PC-9 (cell line): ENCODE data around the gene USP43. TPM values are rescaled to one million over a fixed set of nuclear protein-coding genes. Genes with fewer than 3 reads are reported as not detected.

ENCODE experiments used
- BruUV-seq: library from RNA; stranded (reverse); fragments of 400-500 nt; replicated peaks from 2 replicates; lab custom pipeline; 2021; lab: Mats Ljungman, UMichigan
- CTCF ChIA-PET: fragments of 300-600 bp; sonication (Branson Sonifier 250); formaldehyde crosslinking; loops from one replicate; lab custom pipeline; 2022; ENCODE audit warnings: antibody characterized with exemption; lab: Charles Lee
- POLR2A ChIA-PET: fragments of 300-600 bp; sonication (Branson Sonifier 250); formaldehyde crosslinking; loops from one replicate; lab custom pipeline; 2022; ENCODE audit warnings: antibody characterized with exemption; ENCODE audit not compliant: unreplicated experiment; lab: Charles Lee
- DNase-seq, 2 experiments: peaks; one replicate each; pipeline versions ENCODE4 v3.0.0 to v3.0.0-alpha.2; 2015 to 2022; ENCODE audit warnings: mixed read lengths in 1 of 2
- H2AFZ ChIP-seq: fragments of 200-600 bp; sonication (generic); 2 replicates; pipeline ENCODE4 v1.8.1; 2017; ENCODE audit warnings: antibody characterized with exemption
- H3F3A ChIP-seq: fragments of 200-600 bp; sonication (generic); 2 replicates; pipeline ENCODE4 v1.8.1; 2017; ENCODE audit warnings: antibody characterized with exemption, mild to moderate bottlenecking, low read depth; ENCODE audit not compliant: insufficient read depth
- H3K27ac ChIP-seq: fragments of 200-600 bp; sonication (generic); 2 replicates; pipeline ENCODE4 v1.6.1; 2016; ENCODE audit warnings: mixed run types
- H3K27me3 ChIP-seq: fragments of 200-600 bp; sonication (generic); 2 replicates; pipeline ENCODE4 v1.6.1; 2016; ENCODE audit warnings: low read depth, mixed run types; ENCODE audit not compliant: insufficient read depth
- H3K36me3 ChIP-seq: fragments of 200-600 bp; sonication (generic); 2 replicates; pipeline ENCODE4 v1.6.1; 2016; ENCODE audit warnings: low read depth, mixed run types
- H3K4me1 ChIP-seq: fragments of 200-600 bp; sonication (generic); replicated peaks from 2 replicates; pipeline ENCODE4 v1.6.1; 2016; ENCODE audit warnings: mixed run types; ENCODE audit not compliant: insufficient read depth
- H3K4me2 ChIP-seq: fragments of 200-600 bp; sonication (generic); 2 replicates; pipeline ENCODE4 v1.6.1; 2017; ENCODE audit warnings: mixed run types
- H3K4me3 ChIP-seq: fragments of 200-600 bp; sonication (generic); 2 replicates; pipeline ENCODE4 v1.6.1; 2016; ENCODE audit warnings: mixed run types
- H3K79me2 ChIP-seq: fragments of 200-600 bp; sonication (generic); 2 replicates; pipeline ENCODE4 v1.6.1; 2017; ENCODE audit warnings: low read depth, mixed run types
- H3K9me2 ChIP-seq: fragments of 200-600 bp; sonication (generic); 2 replicates; pipeline ENCODE4 v1.8.1; 2017; ENCODE audit warnings: mild to moderate bottlenecking; ENCODE audit not compliant: insufficient read depth
- H3K9me3 ChIP-seq: fragments of 200-600 bp; sonication (generic); 2 replicates; pipeline ENCODE4 v1.8.1; 2016; ENCODE audit warnings: low read depth; ENCODE audit not compliant: insufficient read depth
- H4K20me1 ChIP-seq: fragments of 200-600 bp; sonication (generic); 2 replicates; pipeline ENCODE4 v1.8.1; 2017; ENCODE audit not compliant: insufficient read depth
- EZH2 ChIP-seq: fragments of 200-600 bp; sonication (generic); IDR thresholded peaks from 2 replicates; pipeline ENCODE4 v1.8.0; 2017; ENCODE audit warnings: antibody characterized with exemption, low read depth
- intact Hi-C: fragments of 100-400 bp; cut with micrococcal nuclease; formaldehyde crosslinking; loops from one replicate; pipeline ENCODE4 v1.10.0; 2022; ENCODE audit not compliant: unreplicated experiment
- total RNA-seq: library from RNA; stranded (reverse); gene quantifications from 2 replicates; pipeline ENCODE4 v1.2.3, GENCODE V29; 2021
- TF ChIP-seq, protein P1 (sequence below): fragments of 200-600 bp; sonication (generic); conservative IDR thresholded peaks from 2 replicates; pipeline ENCODE4 v1.6.1; 2017; ENCODE audit warnings: mixed run types, antibody characterized with exemption, mild to moderate bottlenecking, moderate library complexity

The USP43 gene
- total RNA-seq, 1 experiment from 2014 or later: 16.0 TPM

DNA sequence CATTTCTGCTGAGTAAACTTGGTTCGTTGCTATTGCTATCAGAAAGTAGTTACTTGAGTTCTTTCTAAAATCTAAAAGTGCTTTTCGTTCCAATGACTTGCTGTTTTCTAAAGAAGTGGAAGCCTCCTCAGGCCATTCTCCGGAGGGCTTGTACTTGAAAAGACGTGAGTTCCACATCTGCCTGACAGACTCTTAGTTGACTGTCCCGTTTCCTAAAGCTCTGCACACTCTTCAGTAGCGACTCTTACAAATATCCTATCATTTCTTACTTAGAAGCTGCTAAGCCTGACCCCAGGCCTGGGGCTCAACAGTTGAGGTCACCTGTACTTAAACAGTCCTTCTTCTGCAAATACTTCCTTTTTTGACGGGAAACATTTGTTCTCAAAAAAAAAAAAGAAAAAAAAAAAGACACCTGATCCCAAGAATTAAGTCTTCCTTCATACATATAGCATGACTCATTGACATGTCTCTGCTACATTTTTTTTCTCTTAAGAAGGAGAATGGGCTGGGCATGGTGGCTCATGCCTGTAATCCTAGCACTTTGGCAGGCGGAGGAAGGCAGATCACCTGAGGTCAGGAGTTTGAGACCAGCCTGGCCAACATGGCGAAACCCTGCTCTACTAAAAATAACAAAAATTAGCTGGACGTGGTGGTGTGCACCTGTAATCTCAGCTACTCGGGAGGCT, 84.6 kb downstream of the USP43 start:
- no peaks in the 10 kb centered on the region for H3K79me2 ChIP-seq
- H4K20me1 ChIP-seq: no peaks in the 10 kb centered on the region
- no peak overlapping the region for H3K4me2 ChIP-seq
- no TSS peak for BruUV-seq
- H3K4me1 ChIP-seq: peaks cover 6% of the 10 kb centered on the region
- no peak overlapping the region for H3K4me3 ChIP-seq
- no peaks in the 10 kb centered on the region for H3K27me3 ChIP-seq
- DNase-seq: peak; percentile 55 to 74
- no peaks in the 10 kb centered on the region for H3K9me3 ChIP-seq
- intact Hi-C loops: loop anchor here (1.0 to 10.0 kb wide), 5 partner anchors 85 to 885 kb away; partner anchors contain the start of gene USP43
- H2AFZ ChIP-seq: no peak overlapping the region
- H3F3A ChIP-seq: no peaks in the 10 kb centered on the region
- ChIA-PET CTCF (interaction anchor here (0.6 to 1.6 kb wide), 5 partner anchors 39 to 212 kb away, joined by 3 to 5 read pairs (median 3); no protein-coding TSS in a partner anchor), POLR2A (no interaction called here)
- peak overlapping the region; percentile 43; the same call in 1 of the 2 replicates for H3K27ac ChIP-seq
- H3K9me2 ChIP-seq: no peaks in the 10 kb centered on the region
- no peak for TF ChIP-seq EZH2
- TF ChIP-seq, protein P1, sequence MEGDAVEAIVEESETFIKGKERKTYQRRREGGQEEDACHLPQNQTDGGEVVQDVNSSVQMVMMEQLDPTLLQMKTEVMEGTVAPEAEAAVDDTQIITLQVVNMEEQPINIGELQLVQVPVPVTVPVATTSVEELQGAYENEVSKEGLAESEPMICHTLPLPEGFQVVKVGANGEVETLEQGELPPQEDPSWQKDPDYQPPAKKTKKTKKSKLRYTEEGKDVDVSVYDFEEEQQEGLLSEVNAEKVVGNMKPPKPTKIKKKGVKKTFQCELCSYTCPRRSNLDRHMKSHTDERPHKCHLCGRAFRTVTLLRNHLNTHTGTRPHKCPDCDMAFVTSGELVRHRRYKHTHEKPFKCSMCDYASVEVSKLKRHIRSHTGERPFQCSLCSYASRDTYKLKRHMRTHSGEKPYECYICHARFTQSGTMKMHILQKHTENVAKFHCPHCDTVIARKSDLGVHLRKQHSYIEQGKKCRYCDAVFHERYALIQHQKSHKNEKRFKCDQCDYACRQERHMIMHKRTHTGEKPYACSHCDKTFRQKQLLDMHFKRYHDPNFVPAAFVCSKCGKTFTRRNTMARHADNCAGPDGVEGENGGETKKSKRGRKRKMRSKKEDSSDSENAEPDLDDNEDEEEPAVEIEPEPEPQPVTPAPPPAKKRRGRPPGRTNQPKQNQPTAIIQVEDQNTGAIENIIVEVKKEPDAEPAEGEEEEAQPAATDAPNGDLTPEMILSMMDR: no peak
- no peaks in the 10 kb centered on the region for H3K36me3 ChIP-seq

DNA sequence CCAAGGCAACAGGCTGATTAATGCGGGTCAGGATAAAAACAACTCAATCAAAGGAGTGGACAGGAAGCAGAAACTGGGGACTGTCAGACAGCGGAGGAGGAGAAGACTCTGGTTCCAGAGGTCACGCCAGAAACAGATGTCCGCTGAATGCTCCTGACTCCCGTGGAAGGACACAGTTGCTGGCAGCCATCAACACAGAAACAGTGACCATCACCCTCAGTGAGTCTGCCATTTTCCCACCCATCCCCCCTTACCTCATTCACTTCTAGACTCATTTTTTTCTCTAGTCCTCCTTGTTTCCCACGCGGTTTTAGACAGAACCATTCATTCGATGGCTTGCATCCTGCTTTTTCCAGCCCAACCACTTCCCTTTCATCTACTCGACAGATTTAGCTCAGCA, 105.2 kb downstream of the USP43 start:
- Histone ChIP-seq H3K4me2 (no peak overlapping the region), H3K4me1 (no peaks in the 10 kb centered on the region), H3K27ac (no peak overlapping the region), H4K20me1 (no peaks in the 10 kb centered on the region), H3K27me3 (no peaks in the 10 kb centered on the region), H3K36me3 (no peaks in the 10 kb centered on the region), H3K9me2 (no peaks in the 10 kb centered on the region), H3K79me2 (no peaks in the 10 kb centered on the region), H3K4me3 (no peak overlapping the region), H2AFZ (no peak overlapping the region), H3K9me3 (no peaks in the 10 kb centered on the region), H3F3A (no peaks in the 10 kb centered on the region)
- ChIA-PET CTCF (interaction anchor here (0.7 kb wide), 1 partner anchor 864 kb away, joined by 4 read pairs; no protein-coding TSS in a partner anchor), POLR2A (interaction anchor here (0.7 kb wide), 1 partner anchor 185 kb away, joined by 3 read pairs; no protein-coding TSS in a partner anchor)
- no peak for TF ChIP-seq EZH2
- TF ChIP-seq, protein P1: no peak
- intact Hi-C loops: no loop called here
- BruUV-seq: no TSS peak
- no peak for DNase-seq

DNA sequence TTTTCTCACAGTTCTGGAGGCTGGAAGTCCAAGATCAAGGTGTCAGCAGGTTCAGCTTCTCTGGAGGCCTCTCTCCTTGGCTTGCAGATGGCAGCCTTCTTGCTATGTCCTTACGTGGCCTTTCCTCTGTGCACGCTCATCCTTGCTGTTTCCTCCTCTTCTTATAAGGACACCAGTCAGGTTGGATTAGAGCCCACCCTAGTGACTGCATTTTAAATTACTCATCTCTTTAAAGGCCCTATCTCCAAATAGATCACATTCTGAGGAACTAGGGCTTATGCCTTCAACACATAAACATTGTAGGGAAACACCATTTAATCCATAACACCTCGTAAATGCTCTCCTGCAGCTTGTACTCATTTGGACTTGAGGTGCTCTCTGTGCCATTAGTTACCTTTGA, 109.8 kb downstream of the USP43 start:
- intact Hi-C loops: no loop called here
- H3K9me3 ChIP-seq: no peaks in the 10 kb centered on the region
- H3K9me2 ChIP-seq: no peaks in the 10 kb centered on the region
- no peak for DNase-seq
- no peak overlapping the region for H2AFZ ChIP-seq
- CTCF ChIA-PET: interaction anchor here (0.7 kb wide), 1 partner anchor 689 kb away, joined by 3 read pairs; no protein-coding TSS in a partner anchor
- no peaks in the 10 kb centered on the region for H3K79me2 ChIP-seq
- POLR2A ChIA-PET: interaction anchor here (0.6 kb wide), 1 partner anchor 60 kb away, joined by 3 read pairs; no protein-coding TSS in a partner anchor
- no TSS peak for BruUV-seq
- no peak overlapping the region for H3K4me2 ChIP-seq
- no peaks in the 10 kb centered on the region for H3K36me3 ChIP-seq
- no peak overlapping the region for H3K27ac ChIP-seq
- no peaks in the 10 kb centered on the region for H3K4me1 ChIP-seq
- H3F3A ChIP-seq: no peaks in the 10 kb centered on the region
- no peak overlapping the region for H3K4me3 ChIP-seq
- no peaks in the 10 kb centered on the region for H3K27me3 ChIP-seq
- no peak for TF ChIP-seq EZH2
- TF ChIP-seq, protein P1: no peak
- no peaks in the 10 kb centered on the region for H4K20me1 ChIP-seq
